ENCODE data around the gene EXD3. TPM values are rescaled to one million over a fixed set of nuclear protein-coding genes. Genes with fewer than 3 reads are reported as not detected.
"Not testable (repeated sequence)": the region's sequence is repeated elsewhere in the genome, so short reads cannot be mapped to it uniquely, and the experiment has no call there.

EXD3 gene, protein sequence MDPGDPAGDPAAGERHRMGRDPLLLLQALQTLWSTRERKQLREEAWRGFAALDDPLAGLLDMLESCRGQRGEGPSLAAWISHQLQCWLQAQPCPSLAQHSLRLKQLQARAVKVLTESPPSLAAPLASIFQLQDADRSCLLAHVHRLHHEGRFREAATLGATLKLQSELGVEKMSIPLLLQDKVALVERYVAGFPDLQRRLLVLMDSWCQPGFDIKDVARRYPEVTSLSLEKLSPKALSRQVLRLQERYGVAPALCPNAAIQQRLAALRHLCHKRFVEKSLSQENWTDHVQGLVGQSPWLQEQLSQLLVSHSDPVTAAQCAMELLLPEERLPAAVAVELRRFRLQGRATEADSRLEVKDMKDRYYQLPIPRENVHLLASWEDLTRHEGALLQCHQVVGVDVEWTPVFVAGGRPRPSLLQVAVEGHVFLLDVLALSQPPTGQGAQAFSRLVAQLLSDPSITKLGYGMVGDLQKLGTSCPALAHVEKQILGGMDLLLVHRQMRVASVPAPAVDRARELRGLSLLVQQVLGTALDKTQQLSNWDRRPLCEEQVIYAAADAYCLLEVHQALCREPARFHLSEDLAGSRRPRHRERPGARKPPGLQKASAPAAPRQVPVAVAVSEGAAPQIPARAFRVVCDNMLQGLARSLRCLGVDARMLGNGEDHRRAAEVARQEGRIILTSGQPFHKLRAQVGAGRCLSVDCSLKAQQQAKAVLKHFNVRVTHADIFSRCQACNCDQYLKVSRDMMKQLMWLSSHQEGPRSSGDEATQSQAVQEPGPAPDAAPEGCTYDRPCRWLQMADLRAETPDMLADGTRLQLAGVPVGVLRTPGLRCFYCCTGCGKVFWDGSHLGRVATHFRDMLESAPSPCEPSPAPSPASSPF
- total RNA-seq: 10 to 100 TPM; 39.4 to 56.7 (median 40.1) TPM
- long read RNA-seq, donor 1, transcript EXD3-203 (3 exons, 1,585 nt): major isoform, 8 of 81 reads
- long read RNA-seq, donor 1, partial matches to known transcripts: 24 of 81 reads
- long read RNA-seq, donor 1, other reads (novel, unspliced or antisense): 41 of 81 reads
- long read RNA-seq, donor 2, transcript EXD3-203 (3 exons, 1,585 nt): major isoform, 6 of 33 reads
- long read RNA-seq, donor 2, partial matches to known transcripts: 8 of 33 reads
- long read RNA-seq, donor 2, other reads (novel, unspliced or antisense): 15 of 33 reads

DNA sequence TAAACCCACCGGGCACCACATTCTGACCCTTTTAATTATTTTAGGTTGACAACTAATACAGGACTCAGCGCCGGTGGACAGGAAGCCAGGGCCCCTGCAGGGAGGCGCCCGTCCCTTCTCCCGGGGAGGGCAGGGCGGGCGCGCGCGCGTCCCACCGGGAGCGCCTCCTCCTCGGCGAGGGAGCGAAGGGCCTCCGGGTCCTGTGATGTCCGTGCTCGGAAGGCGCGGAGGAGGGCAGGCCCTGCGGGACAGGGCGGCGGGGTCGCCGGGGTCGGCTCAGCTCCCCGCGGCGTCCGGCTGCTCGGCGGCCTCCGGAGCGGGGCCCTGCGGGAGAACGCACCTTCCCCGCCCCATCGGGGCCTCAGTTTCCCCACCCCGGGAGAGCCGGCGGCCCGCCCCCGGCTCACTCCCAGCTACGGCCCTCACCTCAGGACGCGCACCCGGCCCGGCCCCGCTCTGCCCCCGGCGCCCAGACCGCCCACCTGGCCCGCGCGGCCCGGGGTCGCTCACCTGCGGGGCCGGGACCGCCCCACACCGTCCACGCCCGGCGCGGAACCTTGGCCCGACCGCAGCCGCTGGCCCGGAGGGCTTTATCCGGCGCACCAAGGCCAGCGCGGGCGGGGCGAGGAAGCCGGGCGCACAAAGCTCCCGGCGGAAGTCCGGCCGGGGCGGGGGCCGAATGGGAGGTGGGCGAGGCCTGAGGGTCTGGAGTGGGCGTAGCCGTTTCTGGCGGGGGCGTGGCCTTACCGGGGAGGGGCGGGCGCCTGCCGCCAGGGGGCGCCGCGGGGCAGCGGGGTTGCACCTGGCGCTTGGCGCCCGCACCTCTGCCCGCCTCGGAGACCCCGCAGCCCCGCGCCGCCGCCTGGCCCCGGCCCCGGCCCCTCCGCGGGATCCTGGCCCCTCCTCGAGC is at the start of gene EXD3, which contains the start of gene NOXA1:
TSS of gene EXD3 (minus strand) at position 559 of the 910 bp plus-strand sequence. CDS start 27,805 bp downstream, outside the sequence.
TSS of gene NOXA1 (plus strand) at position 790 of the 910 bp plus-strand sequence. CDS start 137 bp downstream, outside the sequence.
- TF ChIP-seq, protein P1, sequence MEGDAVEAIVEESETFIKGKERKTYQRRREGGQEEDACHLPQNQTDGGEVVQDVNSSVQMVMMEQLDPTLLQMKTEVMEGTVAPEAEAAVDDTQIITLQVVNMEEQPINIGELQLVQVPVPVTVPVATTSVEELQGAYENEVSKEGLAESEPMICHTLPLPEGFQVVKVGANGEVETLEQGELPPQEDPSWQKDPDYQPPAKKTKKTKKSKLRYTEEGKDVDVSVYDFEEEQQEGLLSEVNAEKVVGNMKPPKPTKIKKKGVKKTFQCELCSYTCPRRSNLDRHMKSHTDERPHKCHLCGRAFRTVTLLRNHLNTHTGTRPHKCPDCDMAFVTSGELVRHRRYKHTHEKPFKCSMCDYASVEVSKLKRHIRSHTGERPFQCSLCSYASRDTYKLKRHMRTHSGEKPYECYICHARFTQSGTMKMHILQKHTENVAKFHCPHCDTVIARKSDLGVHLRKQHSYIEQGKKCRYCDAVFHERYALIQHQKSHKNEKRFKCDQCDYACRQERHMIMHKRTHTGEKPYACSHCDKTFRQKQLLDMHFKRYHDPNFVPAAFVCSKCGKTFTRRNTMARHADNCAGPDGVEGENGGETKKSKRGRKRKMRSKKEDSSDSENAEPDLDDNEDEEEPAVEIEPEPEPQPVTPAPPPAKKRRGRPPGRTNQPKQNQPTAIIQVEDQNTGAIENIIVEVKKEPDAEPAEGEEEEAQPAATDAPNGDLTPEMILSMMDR (IDR thresholded peaks at IDR 0.05): peak; percentile 65
- intact Hi-C loops (cut with DNase I, micrococcal nuclease): no loop called here

DNA sequence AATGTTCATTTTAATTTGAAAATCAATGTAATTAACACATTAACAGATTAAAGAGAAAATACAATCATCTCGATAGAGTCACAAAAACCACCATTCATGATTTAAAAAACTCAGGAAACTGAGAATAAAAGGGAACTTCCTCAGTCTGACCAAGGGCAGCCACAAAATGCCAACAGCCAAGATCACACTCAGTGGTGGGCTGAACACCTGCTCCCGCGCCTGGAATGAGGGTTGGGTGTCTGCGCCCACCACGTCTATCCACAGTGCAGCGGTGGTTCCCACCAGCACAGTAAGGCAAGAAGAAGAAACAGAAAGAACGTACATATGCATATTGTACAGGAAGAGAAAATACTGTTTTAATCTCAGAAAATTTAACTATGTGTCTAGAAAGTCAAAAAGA is 47.8 kb upstream of the EXD3 start:
- H3K36me3 ChIP-seq (ENCODE audit: low read depth): no peaks in the 10 kb centered on the region
- intact Hi-C loops (cut with DNase I, micrococcal nuclease): no loop called here
- TF ChIP-seq, protein P1 (IDR thresholded peaks at IDR 0.05): no peak
- no peak overlapping the region for H3K4me3 ChIP-seq
- no peaks in the 10 kb centered on the region for H3K4me1 ChIP-seq (ENCODE audit: low read depth)
- ATAC-seq (no peak), DNase-seq (peak in 1 of 3 donors; percentile 10)
- peaks cover 11% of the 10 kb centered on the region for H3K9me3 ChIP-seq

More for the DNA sequence above, at the start of gene EXD3, which contains the start of gene NOXA1:
- ATAC-seq (peak; percentile 93), DNase-seq (peak; percentile 96 to 98 (median 97))
- Histone ChIP-seq H3K4me1 (ENCODE audit: low read depth) (peaks cover 20% of the 10 kb centered on the region), H3K4me3 (peak within 1 kb of the TSS; percentile 94), H3K9me3 (no peaks in the 10 kb centered on the region), H3K36me3 (ENCODE audit: low read depth) (no peaks in the 10 kb centered on the region)

DNA sequence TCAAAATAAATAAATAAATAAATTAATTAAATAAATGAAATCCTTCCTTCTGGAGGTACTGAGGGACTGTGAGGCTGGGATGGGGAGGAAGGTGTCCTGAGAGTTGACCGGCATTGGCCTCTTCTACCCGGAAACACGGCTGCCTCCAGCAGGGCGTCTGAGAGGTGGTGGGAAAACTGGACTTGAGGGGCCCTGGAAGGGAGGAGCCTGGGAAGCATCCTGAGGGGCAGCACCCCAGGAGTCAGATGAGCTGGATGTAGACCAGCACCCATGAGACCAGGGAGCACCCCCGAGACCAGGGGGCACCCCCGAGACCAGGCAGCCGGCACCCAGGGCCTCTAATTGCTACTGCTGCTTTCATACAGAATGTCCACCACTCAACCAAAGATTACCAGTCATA is 44.9 kb upstream of the EXD3 start:
- no peak for ATAC-seq

DNA sequence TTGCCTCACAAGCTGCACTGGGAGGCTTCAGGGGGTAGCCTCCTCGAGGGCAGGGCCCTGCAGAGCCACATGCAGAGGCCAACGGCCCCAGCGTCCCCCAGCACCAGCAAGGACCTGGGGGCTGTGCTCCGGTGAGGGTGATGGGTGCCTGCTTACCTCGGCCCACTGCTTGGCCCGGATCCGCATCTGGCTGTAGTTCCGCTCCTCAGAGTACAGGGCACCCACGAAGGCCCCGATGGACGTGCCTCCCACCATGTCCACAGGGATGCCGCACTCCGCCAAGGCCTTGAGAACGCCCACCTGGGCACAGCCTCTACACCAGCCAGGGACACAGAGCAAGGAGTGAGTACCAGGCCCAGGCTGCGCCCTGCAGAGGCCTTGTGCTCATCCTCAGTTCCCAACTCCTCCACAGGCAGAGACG is 44.2 kb upstream of the EXD3 start:
- H3K4me3 ChIP-seq: no peak overlapping the region
- no peaks in the 10 kb centered on the region for H3K4me1 ChIP-seq (ENCODE audit: low read depth)
- H3K36me3 ChIP-seq (ENCODE audit: low read depth): no peaks in the 10 kb centered on the region
- intact Hi-C loops (cut with DNase I, micrococcal nuclease): no loop called here
- DNase-seq (peak in 1 of 3 donors; percentile 49), ATAC-seq (no peak)
- TF ChIP-seq, protein P1 (IDR thresholded peaks at IDR 0.05): no peak
- no peaks in the 10 kb centered on the region for H3K9me3 ChIP-seq

More for the DNA sequence above, 44.9 kb upstream of the EXD3 start:
- peak in 2 of 3 donors; percentile 9 to 27 for DNase-seq
- Histone ChIP-seq H3K4me1 (ENCODE audit: low read depth) (no peaks in the 10 kb centered on the region), H3K36me3 (ENCODE audit: low read depth) (no peaks in the 10 kb centered on the region), H3K4me3 (no peak overlapping the region), H3K9me3 (no peaks in the 10 kb centered on the region)
- intact Hi-C loops (cut with DNase I, micrococcal nuclease): no loop called here
- TF ChIP-seq, protein P1 (IDR thresholded peaks at IDR 0.05): no peak

DNA sequence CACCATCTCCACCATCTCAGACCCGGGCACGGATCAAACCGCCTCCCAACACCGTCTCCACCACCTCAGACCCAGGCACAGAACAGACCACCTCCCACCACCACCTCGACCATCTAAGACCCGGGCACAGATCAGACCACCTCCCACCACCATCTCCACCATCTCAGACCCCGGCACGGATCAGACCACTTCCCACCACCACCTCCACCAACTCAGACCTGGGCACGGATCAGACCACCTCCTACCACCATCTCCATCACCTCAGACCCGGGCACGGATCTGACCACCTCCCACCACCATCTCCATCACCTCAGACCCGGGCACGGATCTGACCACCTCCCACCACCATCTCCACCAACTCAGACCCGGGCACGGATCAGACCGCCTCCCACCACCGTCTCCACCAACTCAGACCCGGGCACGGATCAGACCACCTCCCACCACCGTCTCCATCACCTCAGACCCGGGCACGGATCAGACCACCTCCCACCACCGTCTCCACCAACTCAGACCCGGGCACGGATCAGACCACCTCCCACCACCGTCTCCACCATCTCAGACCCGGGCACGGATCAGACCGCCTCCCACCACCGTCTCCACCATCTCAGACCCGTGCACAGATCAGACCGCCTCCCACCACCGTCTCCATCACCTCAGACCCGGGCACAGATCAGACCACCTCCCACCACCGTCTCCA is 43.6 kb upstream of the EXD3 start:
- ATAC-seq; intact Hi-C loops (cut with DNase I, micrococcal nuclease); H3K4me1 ChIP-seq (ENCODE audit: low read depth); H3K9me3 ChIP-seq; H3K36me3 ChIP-seq (ENCODE audit: low read depth); H3K4me3 ChIP-seq: not testable (repeated sequence)
- peak in 1 of 3 donors; percentile 37 for DNase-seq

Measured in mucosa of descending colon (tissue), 3 donors.